Measurements from ENCODE around the gene PPP6R2. TPM values are rescaled to one million over a fixed set of nuclear protein-coding genes. Genes with fewer than 3 reads are reported as not detected.

Gene PPP6R2
- total and polyA plus RNA-seq, 2 of the 8 experiments (the other 6 are each of a cell fraction or from before 2014, with no cell fraction given) = 25.0 to 32.2 TPM

GRCh38 chr22:50461536-50461935 lies 118.4 kb downstream of the PPP6R2 start:
- FAIRE-seq = no peak
- no peaks in the 10 kb centered on the region for H3K4me1 ChIP-seq (replicated peaks in 1 of 4; ENCODE audit: control insufficient read depth in 3 of 4, insufficient read depth in 4 of 4, low read length in 3 of 4)
- WGBS, 2 experiments (ENCODE audit: extremely low coverage in 1 of 2, insufficient coverage in 1 of 2, insufficient read length in 1 of 2, insufficient replicate concordance in 2 of 2, low coverage in 1 of 2, low lambda C conversion rate in 2 of 2, missing lambda C conversion rate in 1 of 2) = 97% methylated on average over 26 of the region's 26 CpGs; no CpG with 5 or more reads in 1 of the 2 experiments
- no peaks in the 10 kb centered on the region for H3K79me1 ChIP-seq (ENCODE audit: low read depth, low read length)
- no peaks in the 10 kb centered on the region for H3K9me3 ChIP-seq (ENCODE audit: insufficient read depth in 2 of 2, low read depth in 1 of 2, low read length in 1 of 2)
- H3K9ac ChIP-seq (replicated peaks in 1 of 4; ENCODE audit: extremely low read depth in 1 of 4, low read depth in 3 of 4, low read length in 3 of 4) = no peak overlapping the region
- H2BK120ac ChIP-seq (replicated peaks; ENCODE audit: low read depth, low read length) = no peak overlapping the region
- H4K5ac ChIP-seq (ENCODE audit: insufficient read length, low read depth, low read length) = no peak overlapping the region
- no peak overlapping the region for H4K91ac ChIP-seq (replicated peaks; ENCODE audit: insufficient read length, low read length)
- no peaks in the 10 kb centered on the region for H3K79me2 ChIP-seq (ENCODE audit: control insufficient read depth in 1 of 2, insufficient read depth in 2 of 2, low read length in 2 of 2)
- no peak overlapping the region for H2AFZ ChIP-seq (ENCODE audit: low read length)
- no peaks in the 10 kb centered on the region; a peak in 1 of 7 replicates for H3K27me3 ChIP-seq (replicated peaks in 1 of 4; ENCODE audit: control insufficient read depth in 3 of 4, extremely low read depth in 1 of 4, insufficient read depth in 3 of 4, low read length in 3 of 4)
- no peaks in the 10 kb centered on the region; the same call in 1 of the 2 replicates for H3K23me2 ChIP-seq (ENCODE audit: low read depth, low read length)
- peaks cover 23 to 79% (median 46%) of the 10 kb centered on the region in 4 experiments for H3K36me3 ChIP-seq (ENCODE audit: control insufficient read depth in 2 of 4, insufficient read depth in 4 of 4, low read length in 3 of 4)
- no peak overlapping the region for H3K56ac ChIP-seq (replicated peaks; ENCODE audit: insufficient read length, low read depth, low read length)
- no peak for DNase-seq (ENCODE audit: low read depth in 1 of 2, low spot score in 2 of 2)
- no peak overlapping the region for H2AK5ac ChIP-seq (ENCODE audit: low read depth, low read length)
- H3K27ac ChIP-seq (ENCODE audit: low read depth, low read length) = no peak overlapping the region
- no peak overlapping the region for H2BK15ac ChIP-seq (ENCODE audit: low read length)
- no peak overlapping the region for H3K4me3 ChIP-seq (ENCODE audit: extremely low read depth in 1 of 4, insufficient read depth in 2 of 4, low read depth in 3 of 4, low read length in 4 of 4)
- no peak overlapping the region for H3K18ac ChIP-seq (ENCODE audit: extremely low read depth, low read length)
- no peak overlapping the region for H4K8ac ChIP-seq (ENCODE audit: extremely low read depth, insufficient read depth, low read length)
- no peak overlapping the region for H3K14ac ChIP-seq (ENCODE audit: insufficient read length)
- H2BK20ac ChIP-seq (ENCODE audit: low read length) = no peak overlapping the region
- no peak overlapping the region for H3K23ac ChIP-seq (ENCODE audit: insufficient read length)
- H2BK5ac ChIP-seq (ENCODE audit: low read depth, low read length) = no peak overlapping the region
- CTCF ChIA-PET (ENCODE audit: partially characterized antibody) = interaction anchor here (0.6 to 1.2 kb wide), 7 partner anchors 9 to 159 kb away, joined by 3 to 4 read pairs (median 3); no protein-coding TSS in a partner anchor
- no peak for TF ChIP-seq GABPA (IDR thresholded peaks at IDR 0.05; ENCODE audit: borderline replicate concordance, insufficient read depth, low read length)
- no peak for TF ChIP-seq CBX8 (IDR thresholded peaks at IDR 0.05; ENCODE audit: borderline replicate concordance, low read depth, low read length)
- no peak overlapping the region for H3K4ac ChIP-seq (replicated peaks; ENCODE audit: insufficient read length, low read depth, low read length)
- no peak overlapping the region for H3K4me2 ChIP-seq (ENCODE audit: insufficient read depth in 1 of 2, low read depth in 2 of 2, low read length in 2 of 2)
- H4K20me1 ChIP-seq (replicated peaks in 1 of 2; ENCODE audit: control insufficient read depth in 1 of 2, insufficient read depth in 2 of 2, low read length in 2 of 2) = peaks cover 13 to 24% of the 10 kb centered on the region in 2 experiments
- H2BK12ac ChIP-seq (ENCODE audit: low read depth, low read length) = no peak overlapping the region
- POLR2A ChIA-PET (ENCODE audit: partially characterized antibody) = interaction anchor here (1.2 kb wide), 1 partner anchor 12 kb away, joined by 3 read pairs; no protein-coding TSS in a partner anchor
